Calu3 (cell line): Measurements from ENCODE around the gene CASP9. TPM values are rescaled to one million over a fixed set of nuclear protein-coding genes. Genes with fewer than 3 reads are reported as not detected.
"Not testable (repeated sequence)": the region's sequence is repeated elsewhere in the genome, so short reads cannot be mapped to it uniquely, and the experiment has no call there.

ENCODE experiments used
- BruUV-seq: library from RNA; stranded (reverse); fragments of 400-500 nt; replicated peaks from 2 replicates; lab custom pipeline; 2021; lab: Mats Ljungman, UMichigan
- CTCF ChIA-PET: fragments of 300-600 bp; sonication (Branson Sonifier 250); formaldehyde crosslinking; loops from one replicate; lab custom pipeline; 2022; ENCODE audit warnings: antibody characterized with exemption; lab: Charles Lee
- DNase-seq: peaks from one replicate; pipeline ENCODE4 v3.0.0; 2022
- H3K27ac Mint-ChIP-seq: one replicate; pipeline ENCODE4 v1.8.0; 2022; ENCODE audit warnings: mixed read lengths; ENCODE audit not compliant: unreplicated experiment
- H3K27me3 Mint-ChIP-seq: one replicate; pipeline ENCODE4 v1.8.0; 2022; ENCODE audit warnings: mixed read lengths; ENCODE audit not compliant: unreplicated experiment
- H3K36me3 Mint-ChIP-seq: one replicate; pipeline ENCODE4 v1.8.0; 2022; ENCODE audit warnings: mild to moderate bottlenecking, moderate library complexity, mixed read lengths; ENCODE audit not compliant: insufficient read depth, unreplicated experiment
- H3K4me1 Mint-ChIP-seq: one replicate; pipeline ENCODE4 v1.8.0; 2022; ENCODE audit warnings: mild to moderate bottlenecking, low read depth, mixed read lengths; ENCODE audit not compliant: unreplicated experiment
- H3K4me3 Mint-ChIP-seq: one replicate; pipeline ENCODE4 v1.8.0; 2022; ENCODE audit warnings: mild to moderate bottlenecking, low read depth, moderate library complexity, mixed read lengths; ENCODE audit not compliant: unreplicated experiment
- H3K9me3 Mint-ChIP-seq: one replicate; pipeline ENCODE4 v1.8.0; 2022; ENCODE audit warnings: low read depth, mixed read lengths; ENCODE audit not compliant: unreplicated experiment
- intact Hi-C: fragments of 100-400 bp; cut with micrococcal nuclease; formaldehyde crosslinking; loops from one replicate; pipeline ENCODE4 v1.10.0; 2022; ENCODE audit not compliant: unreplicated experiment
- total RNA-seq: library from RNA; stranded (reverse); gene quantifications from 2 replicates; pipeline ENCODE4 v1.2.3, GENCODE V29; 2022
- TF ChIP-seq, protein P1 (sequence below): fragments of 200-600 bp; IDR thresholded peaks from one replicate; pipeline ENCODE4 v1.8.0; 2022; ENCODE audit warnings: antibody characterized with exemption; ENCODE audit not compliant: unreplicated experiment

Gene CASP9
- total RNA-seq, 1 experiment from 2014 or later, result 8.4 TPM

DNA sequence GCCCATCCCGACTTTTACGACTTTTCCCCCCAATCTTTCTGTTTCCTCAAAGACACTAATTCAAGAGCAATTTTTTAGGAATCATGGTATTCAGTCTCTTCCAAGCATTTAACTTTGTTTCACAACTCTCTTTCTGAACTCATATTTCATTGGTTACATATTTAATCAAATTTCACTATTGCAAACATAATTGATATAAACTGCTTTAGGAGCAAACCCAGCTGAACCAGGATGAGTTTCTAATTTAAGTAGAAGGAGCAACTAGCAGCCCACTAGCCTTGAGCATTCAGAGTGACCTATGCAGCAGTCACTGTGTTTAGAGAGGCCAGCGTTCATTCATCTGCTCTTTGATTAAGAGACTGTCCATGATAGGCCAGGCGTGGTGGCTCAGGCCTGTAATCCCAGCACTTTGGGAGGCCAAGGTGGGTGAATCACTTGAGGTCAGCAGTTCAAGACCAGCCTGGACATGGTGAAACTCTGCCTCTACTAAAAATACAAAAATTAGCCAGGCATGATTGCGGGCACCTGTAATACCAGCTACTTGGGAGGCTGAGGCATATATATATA lies 46.3 kb downstream of the CASP9 start:
- TF ChIP-seq, protein P1, sequence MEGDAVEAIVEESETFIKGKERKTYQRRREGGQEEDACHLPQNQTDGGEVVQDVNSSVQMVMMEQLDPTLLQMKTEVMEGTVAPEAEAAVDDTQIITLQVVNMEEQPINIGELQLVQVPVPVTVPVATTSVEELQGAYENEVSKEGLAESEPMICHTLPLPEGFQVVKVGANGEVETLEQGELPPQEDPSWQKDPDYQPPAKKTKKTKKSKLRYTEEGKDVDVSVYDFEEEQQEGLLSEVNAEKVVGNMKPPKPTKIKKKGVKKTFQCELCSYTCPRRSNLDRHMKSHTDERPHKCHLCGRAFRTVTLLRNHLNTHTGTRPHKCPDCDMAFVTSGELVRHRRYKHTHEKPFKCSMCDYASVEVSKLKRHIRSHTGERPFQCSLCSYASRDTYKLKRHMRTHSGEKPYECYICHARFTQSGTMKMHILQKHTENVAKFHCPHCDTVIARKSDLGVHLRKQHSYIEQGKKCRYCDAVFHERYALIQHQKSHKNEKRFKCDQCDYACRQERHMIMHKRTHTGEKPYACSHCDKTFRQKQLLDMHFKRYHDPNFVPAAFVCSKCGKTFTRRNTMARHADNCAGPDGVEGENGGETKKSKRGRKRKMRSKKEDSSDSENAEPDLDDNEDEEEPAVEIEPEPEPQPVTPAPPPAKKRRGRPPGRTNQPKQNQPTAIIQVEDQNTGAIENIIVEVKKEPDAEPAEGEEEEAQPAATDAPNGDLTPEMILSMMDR, result no peak
- no peaks in the 10 kb centered on the region for H3K4me1 Mint-ChIP-seq
- intact Hi-C loops, result no loop called here
- H3K27ac Mint-ChIP-seq, result no peak overlapping the region
- H3K9me3 Mint-ChIP-seq, result no peaks in the 10 kb centered on the region
- no peaks in the 10 kb centered on the region for H3K36me3 Mint-ChIP-seq
- DNase-seq, result no peak
- CTCF ChIA-PET, result interaction anchor here (0.5 kb wide), 1 partner anchor 13 kb away, joined by 3 read pairs; no protein-coding TSS in a partner anchor
- no peak overlapping the region for H3K4me3 Mint-ChIP-seq
- no TSS peak for BruUV-seq
- H3K27me3 Mint-ChIP-seq, result no peaks in the 10 kb centered on the region

DNA sequence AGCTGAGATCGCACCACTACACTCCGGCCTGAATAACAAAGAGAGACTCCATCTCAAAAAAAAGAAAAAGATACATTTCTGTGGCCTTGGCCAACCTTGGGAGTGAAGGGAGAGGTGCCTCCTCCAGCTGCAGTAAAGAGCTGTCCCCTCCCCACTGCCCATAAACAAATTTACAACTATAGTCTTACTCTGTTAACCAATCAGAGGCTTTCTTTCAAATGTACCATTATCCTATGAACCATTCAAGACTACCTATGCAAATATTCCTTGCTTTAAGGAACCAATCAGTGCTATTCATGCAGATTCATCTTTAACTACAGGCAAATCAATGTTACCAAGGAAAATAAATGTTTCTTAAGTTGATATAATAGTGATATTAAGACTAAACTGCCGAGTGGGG lies 47.1 kb downstream of the CASP9 start:
- DNase-seq, result no peak
- Mint-ChIP-seq H3K4me1 (no peaks in the 10 kb centered on the region), H3K9me3 (no peaks in the 10 kb centered on the region), H3K4me3 (no peak overlapping the region), H3K27me3 (no peaks in the 10 kb centered on the region), H3K36me3 (no peaks in the 10 kb centered on the region), H3K27ac (no peak overlapping the region)
- TF ChIP-seq, protein P1, result no peak
- intact Hi-C loops, result no loop called here
- CTCF ChIA-PET, result no interaction called here
- BruUV-seq, result no TSS peak

DNA sequence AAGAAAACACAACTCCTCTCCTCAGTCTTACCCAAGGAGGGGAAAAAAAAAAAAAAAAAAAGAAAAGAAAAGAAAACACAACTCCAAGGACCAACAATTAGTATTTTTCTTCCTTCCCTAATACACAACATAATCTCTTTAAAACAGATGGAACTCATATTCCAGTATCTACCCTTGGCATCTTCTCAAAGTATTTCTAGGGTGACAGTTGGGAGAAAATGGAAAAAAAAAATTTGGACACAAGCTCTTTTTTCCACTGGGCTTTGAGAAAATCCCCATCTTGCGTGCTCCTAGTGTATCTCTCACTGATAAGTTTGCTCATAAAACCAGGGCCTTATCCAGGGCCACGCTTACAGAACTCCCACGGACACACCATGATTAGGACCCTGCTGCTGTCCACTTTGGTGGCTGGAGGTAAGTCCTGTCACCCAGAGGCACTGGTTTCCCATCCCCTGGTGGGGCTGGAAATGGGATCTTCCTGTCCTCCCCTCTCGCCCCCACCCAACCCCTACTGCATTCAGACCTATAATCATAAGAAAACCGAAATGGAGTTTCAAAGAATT lies 48.2 kb downstream of the CASP9 start, which contains the start of gene CELA2B:
TSS of gene CELA2B (plus strand) at position 353 of the 563 bp plus-strand sequence. CDS start at position 375, 22 bp downstream.
- intact Hi-C loops, result loop anchor here (2.0 kb wide), 1 partner anchor 21 kb away; no protein-coding TSS in a partner anchor
- TF ChIP-seq, protein P1, result no peak
- Mint-ChIP-seq H3K9me3 (no peaks in the 10 kb centered on the region), H3K4me3 (no peak within 1 kb of the TSS), H3K27me3 (no peaks in the 10 kb centered on the region), H3K4me1 (no peaks in the 10 kb centered on the region), H3K27ac (no peak within 1 kb of the TSS), H3K36me3 (no peaks in the 10 kb centered on the region)
- CTCF ChIA-PET, result no interaction called here
- DNase-seq, result no peak
- no TSS peak for BruUV-seq

DNA sequence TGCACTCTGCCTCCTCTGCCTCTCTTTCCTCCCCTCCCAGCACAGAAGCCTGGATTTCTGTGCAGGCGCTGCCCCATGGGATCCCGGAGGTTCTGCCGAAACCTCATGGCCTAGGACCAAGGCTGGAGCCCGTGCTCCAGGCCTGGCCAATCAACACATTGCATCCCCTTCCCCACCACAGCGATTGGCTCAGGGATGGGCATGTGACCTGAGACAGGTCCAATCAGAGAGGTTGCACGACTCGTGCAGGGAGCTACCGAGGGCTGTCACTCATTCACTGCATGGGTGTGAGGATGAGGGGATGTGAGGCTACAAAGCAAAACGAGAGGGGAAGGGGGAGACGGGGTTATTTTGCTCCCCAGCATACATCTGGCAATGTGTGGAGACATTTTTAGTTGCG lies 51.4 kb downstream of the CASP9 start:
- TF ChIP-seq, protein P1, result no peak
- Mint-ChIP-seq H3K27me3 (no peaks in the 10 kb centered on the region), H3K27ac (no peak overlapping the region), H3K9me3 (peaks cover 2% of the 10 kb centered on the region), H3K36me3 (no peaks in the 10 kb centered on the region), H3K4me1 (no peaks in the 10 kb centered on the region), H3K4me3 (no peak overlapping the region)
- BruUV-seq, result no TSS peak
- no peak for DNase-seq
- CTCF ChIA-PET, result interaction anchor here (0.7 kb wide), 1 partner anchor 640 kb away, joined by 3 read pairs; no protein-coding TSS in a partner anchor
- intact Hi-C loops, result no loop called here

DNA sequence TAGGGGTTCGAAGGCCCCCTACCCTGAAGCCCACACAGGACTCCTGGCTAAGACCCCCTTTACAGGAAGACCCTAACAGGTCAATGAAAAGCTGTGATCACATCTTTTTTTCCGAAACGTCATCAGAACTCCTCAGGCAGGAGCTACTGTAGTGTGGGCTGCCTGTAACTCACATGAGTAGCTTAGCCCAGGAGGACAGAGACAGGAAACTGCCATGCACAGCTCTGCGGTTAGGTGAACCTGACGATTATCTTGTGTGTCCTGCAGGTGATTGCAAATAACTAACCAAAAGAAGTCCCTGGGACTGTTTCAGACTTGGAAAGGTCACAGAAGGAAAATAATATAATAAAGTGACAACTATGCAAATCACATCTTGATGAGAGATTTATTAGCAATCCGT lies 52.3 kb downstream of the CASP9 start:
- H3K27ac Mint-ChIP-seq, intact Hi-C loops, DNase-seq, H3K27me3 Mint-ChIP-seq, H3K36me3 Mint-ChIP-seq, CTCF ChIA-PET, H3K4me1 Mint-ChIP-seq, BruUV-seq, H3K4me3 Mint-ChIP-seq, H3K9me3 Mint-ChIP-seq: not testable (repeated sequence)

DNA sequence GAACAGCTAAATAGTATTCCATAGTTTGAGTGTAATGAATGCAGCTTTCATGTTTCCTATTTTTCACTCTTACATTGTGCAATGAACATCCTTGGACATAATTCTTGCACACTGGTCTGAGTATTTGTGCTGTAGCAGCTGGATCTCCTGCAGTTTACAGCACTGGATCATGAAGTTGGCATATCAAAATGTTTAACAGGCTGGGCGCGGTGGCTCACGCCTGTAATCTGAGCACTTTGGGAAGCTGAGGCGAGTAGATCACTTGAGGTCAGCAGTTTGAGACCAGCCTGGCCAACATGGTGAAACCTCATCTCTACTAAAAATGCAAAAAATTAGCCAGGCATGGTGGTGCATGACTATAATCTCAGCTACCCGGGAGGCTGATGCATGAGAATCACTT lies 52.9 kb downstream of the CASP9 start:
- H3K4me1 Mint-ChIP-seq, H3K27ac Mint-ChIP-seq, H3K9me3 Mint-ChIP-seq, H3K27me3 Mint-ChIP-seq, BruUV-seq, DNase-seq, H3K36me3 Mint-ChIP-seq, CTCF ChIA-PET, H3K4me3 Mint-ChIP-seq, intact Hi-C loops: not testable (repeated sequence)
